Neural cell (in vitro differentiated cells): ENCODE results near the gene BCL11B. TPM values are rescaled to one million over a fixed set of nuclear protein-coding genes. Genes with fewer than 3 reads are reported as not detected.

Experiments
- H2AFZ ChIP-seq: fragments of 200-600, 300-800 bp; sonication (generic), shearing (Covaris generic); 2 replicates; pipeline ENCODE4 v1.6.0; 2014; ENCODE audit warnings: low read depth, mild to moderate bottlenecking, antibody characterized with exemption, low read length, moderate library complexity
- H3F3A ChIP-seq: fragments of 200-600 bp; shearing (Covaris generic); 2 replicates; pipeline ENCODE4 v1.6.1; 2016; ENCODE audit warnings: mild to moderate bottlenecking, moderate library complexity, mixed read lengths, antibody characterized with exemption, low read length; ENCODE audit not compliant: insufficient read depth, poor library complexity, severe bottlenecking
- H3K27ac ChIP-seq: fragments of 200-600, 300-800 bp; sonication (generic), shearing (Covaris generic); 2 replicates; pipeline ENCODE4 v1.5.1; 2014; ENCODE audit warnings: mild to moderate bottlenecking, low read length, moderate library complexity
- H3K27me3 ChIP-seq: fragments of 300-800, 200-600 bp; sonication (generic), shearing (Covaris generic); 2 replicates; pipeline ENCODE4 v1.6.0; 2014; ENCODE audit warnings: mild to moderate bottlenecking, low read depth, low read length, moderate library complexity; ENCODE audit not compliant: insufficient read depth
- H3K36me3 ChIP-seq: fragments of 300-800, 200-600 bp; sonication (generic), shearing (Covaris generic); 2 replicates; pipeline ENCODE4 v1.5.1; 2014; ENCODE audit warnings: mild to moderate bottlenecking, antibody characterized with exemption, low read length, moderate library complexity; ENCODE audit not compliant: insufficient read depth
- H3K4me2 ChIP-seq: fragments of 300-800, 200-600 bp; sonication (generic), shearing (Covaris generic); 2 replicates; pipeline ENCODE4 v1.6.0; 2014; ENCODE audit warnings: mild to moderate bottlenecking, low read length
- H3K4me3 ChIP-seq: fragments of 300-800, 200-600 bp; sonication (generic), shearing (Covaris generic); 2 replicates; pipeline ENCODE4 v1.5.1; 2014; ENCODE audit warnings: mild to moderate bottlenecking, low read length, moderate library complexity
- H3K79me2 ChIP-seq: fragments of 200-600 bp; shearing (Covaris generic); replicated peaks from 2 replicates; pipeline ENCODE4 v1.6.0; 2014; ENCODE audit warnings: mild to moderate bottlenecking, low read length, moderate library complexity; ENCODE audit not compliant: insufficient read depth
- H3K9ac ChIP-seq: fragments of 300-800, 200-600 bp; sonication (generic), shearing (Covaris generic); 2 replicates; pipeline ENCODE4 v1.6.1; 2016; ENCODE audit warnings: mild to moderate bottlenecking, low read length, mixed read lengths
- H3K9me2 ChIP-seq: fragments of 200-600 bp; shearing (Covaris generic); 2 replicates; pipeline ENCODE4 v1.6.1; 2016; ENCODE audit warnings: mild to moderate bottlenecking, low read length, mixed read lengths; ENCODE audit not compliant: insufficient read depth
- H3K9me3 ChIP-seq: fragments of 200-600, 300-800 bp; sonication (generic), shearing (Covaris generic); 2 replicates; pipeline ENCODE4 v1.6.1; 2016; ENCODE audit warnings: mild to moderate bottlenecking, mixed run types, low read length, moderate library complexity, mixed read lengths
- H4K20me1 ChIP-seq: fragments of 200-600 bp; shearing (Covaris generic); 2 replicates; pipeline ENCODE4 v1.6.1; 2016; ENCODE audit warnings: mild to moderate bottlenecking, mixed run types; ENCODE audit not compliant: insufficient read depth
- CTCF ChIP-seq: fragments of 450-650 bp; IDR thresholded peaks from 2 replicates; pipeline ENCODE4 v1.5.1; 2014; ENCODE audit warnings: antibody characterized with exemption, mild to moderate bottlenecking, moderate library complexity; ENCODE audit not compliant: poor library complexity, severe bottlenecking
- EP300 ChIP-seq: fragments of 450-650 bp; conservative IDR thresholded peaks from 2 replicates; pipeline ENCODE4 v1.6.1; 2014; ENCODE audit warnings: antibody characterized with exemption, mild to moderate bottlenecking, moderate library complexity; ENCODE audit not compliant: poor library complexity, severe bottlenecking
- EZH2 ChIP-seq: fragments of 200-600, 300-800 bp; shearing (Covaris generic), sonication (generic); IDR thresholded peaks from 2 replicates; pipeline ENCODE4 v1.6.1; 2014; ENCODE audit warnings: antibody characterized with exemption, low read length, borderline replicate concordance, mild to moderate bottlenecking; ENCODE audit not compliant: insufficient read depth, poor library complexity, severe bottlenecking
- MXI1 ChIP-seq: fragments of 450-650 bp; conservative IDR thresholded peaks from 2 replicates; pipeline ENCODE4 v1.6.1; 2014; ENCODE audit warnings: antibody characterized with exemption, mild to moderate bottlenecking; ENCODE audit not compliant: poor library complexity, severe bottlenecking
- POLR2AphosphoS5 ChIP-seq: IDR thresholded peaks from 2 replicates; pipeline ENCODE4 v1.6.1; 2012
- RAD21 ChIP-seq: fragments of 450-650 bp; conservative IDR thresholded peaks from 2 replicates; pipeline ENCODE4 v1.6.1; 2014; ENCODE audit warnings: antibody characterized with exemption, mild to moderate bottlenecking, moderate library complexity
- REST ChIP-seq: IDR thresholded peaks from 2 replicates; pipeline ENCODE4 v1.6.1; 2012; ENCODE audit warnings: borderline replicate concordance
- SMC3 ChIP-seq: fragments of 450-650 bp; conservative IDR thresholded peaks from 2 replicates; pipeline ENCODE4 v1.6.1; 2014; ENCODE audit warnings: antibody characterized with exemption, mild to moderate bottlenecking, moderate library complexity; ENCODE audit not compliant: poor library complexity
- TAF1 ChIP-seq: IDR thresholded peaks from 2 replicates; pipeline ENCODE4 v1.6.1; 2012; ENCODE audit warnings: low read depth
- polyA plus RNA-seq: library from polyadenylated mRNA; depleted of rRNA; stranded (reverse); fragments of >200 nt; gene quantifications from 2 replicates; pipeline ENCODE4 v1.2.3, GENCODE V29; 2014

The BCL11B gene
- polyA plus RNA-seq, 1 donor from 2014 or later = 104 TPM

- Histone ChIP-seq H4K20me1 (peaks cover 88% of the 10 kb centered on the region), H3F3A (no peaks in the 10 kb centered on the region), H3K36me3 (no peaks in the 10 kb centered on the region), H3K27me3 (no peaks in the 10 kb centered on the region), H3K27ac (no peak overlapping the region), H3K9ac (no peak overlapping the region), H3K4me3 (no peak overlapping the region), H3K9me2 (no peaks in the 10 kb centered on the region), H3K9me3 (no peaks in the 10 kb centered on the region), H3K4me2 (no peak overlapping the region), H2AFZ (no peak overlapping the region), H3K79me2 (peaks cover 92% of the 10 kb centered on the region)
- no peak for TF ChIP-seq SMC3
- no peak for TF ChIP-seq RAD21
- TF ChIP-seq REST = no peak
- TF ChIP-seq CTCF = no peak
- no peak for TF ChIP-seq TAF1
- no peak for TF ChIP-seq POLR2AphosphoS5
- TF ChIP-seq MXI1 = no peak
- TF ChIP-seq EZH2 = no peak
- no peak for TF ChIP-seq EP300
Measured at GRCh38 chr14:99183311-99183710, 88.7 kb downstream of the BCL11B start.

GRCh38 chr14:99182548-99183250 is 89.3 kb downstream of the BCL11B start:
- H3F3A ChIP-seq = no peaks in the 10 kb centered on the region
- H3K27me3 ChIP-seq = no peaks in the 10 kb centered on the region
- peaks cover 88% of the 10 kb centered on the region for H4K20me1 ChIP-seq
- H2AFZ ChIP-seq = no peak overlapping the region
- H3K4me3 ChIP-seq = no peak overlapping the region
- H3K4me2 ChIP-seq = no peak overlapping the region
- no peak overlapping the region for H3K9ac ChIP-seq
- H3K79me2 ChIP-seq = peaks cover 86% of the 10 kb centered on the region
- H3K9me3 ChIP-seq = no peaks in the 10 kb centered on the region
- H3K9me2 ChIP-seq = no peaks in the 10 kb centered on the region
- TF ChIP-seq MXI1 (no peak), CTCF (no peak), REST (no peak), RAD21 (no peak), EZH2 (no peak), EP300 (no peak), TAF1 (no peak), SMC3 (no peak), POLR2AphosphoS5 (no peak)
- H3K36me3 ChIP-seq = no peaks in the 10 kb centered on the region
- no peak overlapping the region for H3K27ac ChIP-seq
